ENCODE data around the gene CALML4. TPM values are rescaled to one million over a fixed set of nuclear protein-coding genes. Genes with fewer than 3 reads are reported as not detected.
"Not testable (repeated sequence)": the region's sequence is repeated elsewhere in the genome, so short reads cannot be mapped to it uniquely, and the experiment has no call there.

The CALML4 gene
- total RNA-seq, 2 experiments from 2014 or later, result 28.7 to 32.5 TPM

DNA sequence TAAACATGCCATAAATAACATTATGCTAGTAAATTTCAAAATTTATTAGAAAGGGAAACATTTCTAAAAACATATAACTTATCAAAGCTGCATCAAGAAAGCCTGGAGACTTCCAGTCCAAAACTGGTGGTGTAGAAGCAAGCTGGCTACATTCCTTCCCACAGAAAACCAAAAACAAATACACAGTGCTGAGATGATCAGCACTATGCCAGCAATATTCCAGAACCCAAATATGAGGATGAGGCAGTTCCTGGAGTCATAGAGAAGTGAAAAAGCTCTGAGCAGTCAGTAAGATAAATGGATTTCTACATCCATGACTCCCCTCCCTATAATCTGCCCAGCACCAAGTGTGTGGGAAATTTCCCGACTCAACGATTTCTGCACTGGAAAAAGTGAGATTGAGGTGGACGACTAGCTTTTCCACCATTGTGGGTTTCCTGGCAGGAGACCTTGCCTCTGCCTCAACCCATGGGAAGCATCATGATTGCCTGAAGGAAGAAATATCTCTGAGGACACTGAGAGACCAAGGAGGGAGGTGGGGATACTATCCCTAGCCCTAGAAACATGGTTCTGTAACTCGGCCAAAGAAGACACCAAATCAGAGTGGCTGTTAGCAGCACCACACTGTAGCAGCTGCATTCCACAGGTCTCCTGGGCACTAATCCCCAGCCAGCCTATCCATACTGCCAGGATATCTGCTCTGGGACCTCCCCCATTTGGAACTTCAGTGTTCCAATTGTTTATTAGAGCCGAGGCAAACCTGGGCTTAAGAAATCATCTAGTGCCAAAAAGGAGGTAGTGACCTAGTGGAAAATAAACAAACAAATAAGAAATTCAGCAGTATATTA is 36.2 kb upstream of the CALML4 start:
- H3K4me1 ChIP-seq (ENCODE audit: insufficient read depth, low read length, poor library complexity, severe bottlenecking), result no peaks in the 10 kb centered on the region
- 0 out of 2 replicates have a peak, but pooled peaks cover 5% of the 10 kb centered on the region for H3K9me3 ChIP-seq (ENCODE audit: low read length)
- ChIA-PET POLR2A (interaction anchor here (0.6 kb wide), 1 partner anchor 10 kb away, joined by 3 read pairs; no protein-coding TSS in a partner anchor), CTCF (ENCODE audit: unreplicated experiment) (no interaction called here)
- TF ChIP-seq, protein P1, sequence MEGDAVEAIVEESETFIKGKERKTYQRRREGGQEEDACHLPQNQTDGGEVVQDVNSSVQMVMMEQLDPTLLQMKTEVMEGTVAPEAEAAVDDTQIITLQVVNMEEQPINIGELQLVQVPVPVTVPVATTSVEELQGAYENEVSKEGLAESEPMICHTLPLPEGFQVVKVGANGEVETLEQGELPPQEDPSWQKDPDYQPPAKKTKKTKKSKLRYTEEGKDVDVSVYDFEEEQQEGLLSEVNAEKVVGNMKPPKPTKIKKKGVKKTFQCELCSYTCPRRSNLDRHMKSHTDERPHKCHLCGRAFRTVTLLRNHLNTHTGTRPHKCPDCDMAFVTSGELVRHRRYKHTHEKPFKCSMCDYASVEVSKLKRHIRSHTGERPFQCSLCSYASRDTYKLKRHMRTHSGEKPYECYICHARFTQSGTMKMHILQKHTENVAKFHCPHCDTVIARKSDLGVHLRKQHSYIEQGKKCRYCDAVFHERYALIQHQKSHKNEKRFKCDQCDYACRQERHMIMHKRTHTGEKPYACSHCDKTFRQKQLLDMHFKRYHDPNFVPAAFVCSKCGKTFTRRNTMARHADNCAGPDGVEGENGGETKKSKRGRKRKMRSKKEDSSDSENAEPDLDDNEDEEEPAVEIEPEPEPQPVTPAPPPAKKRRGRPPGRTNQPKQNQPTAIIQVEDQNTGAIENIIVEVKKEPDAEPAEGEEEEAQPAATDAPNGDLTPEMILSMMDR (conservative IDR thresholded peaks at IDR 0.05; ENCODE audit: low read length), result no peak
- TF ChIP-seq EZH2phosphoT487 (IDR thresholded peaks at IDR 0.05; ENCODE audit: borderline replicate concordance, low read depth, low read length), result no peak
- no peak overlapping the region for H3K4me3 ChIP-seq (ENCODE audit: low read depth, low read length, poor library complexity, severe bottlenecking)
- intact Hi-C loops (cut with micrococcal nuclease; ENCODE audit: unreplicated experiment), result no loop called here
- no TSS peak for BruUV-seq (replicated peaks)
- no peaks in the 10 kb centered on the region for H3K9me2 ChIP-seq (ENCODE audit: insufficient read depth, low read length)
- no peak for DNase-seq (ENCODE audit: low spot score)
- no peaks in the 10 kb centered on the region for H4K20me1 ChIP-seq (ENCODE audit: insufficient read depth, low read length)
- H3K79me2 ChIP-seq (ENCODE audit: insufficient read depth, low read depth, low read length), result no peaks in the 10 kb centered on the region
- no peak overlapping the region for H3K4me2 ChIP-seq (ENCODE audit: low read length)
- H2AFZ ChIP-seq (ENCODE audit: low read length), result no peak overlapping the region
- H3K27ac ChIP-seq (ENCODE audit: low read depth, low read length, poor library complexity, severe bottlenecking), result no peak overlapping the region
- no peaks in the 10 kb centered on the region for H3K36me3 ChIP-seq (ENCODE audit: insufficient read depth, low read length)

- Histone ChIP-seq H3K9me2 (ENCODE audit: insufficient read depth, low read length) (no peaks in the 10 kb centered on the region), H3K79me2 (ENCODE audit: insufficient read depth, low read depth, low read length) (no peaks in the 10 kb centered on the region), H3K4me3 (ENCODE audit: low read depth, low read length, poor library complexity, severe bottlenecking) (no peak overlapping the region), H3K36me3 (ENCODE audit: insufficient read depth, low read length) (no peaks in the 10 kb centered on the region), H3K27ac (ENCODE audit: low read depth, low read length, poor library complexity, severe bottlenecking) (no peak overlapping the region), H4K20me1 (ENCODE audit: insufficient read depth, low read length) (no peaks in the 10 kb centered on the region), H3K4me2 (ENCODE audit: low read length) (no peak overlapping the region), H3K4me1 (ENCODE audit: insufficient read depth, low read length, poor library complexity, severe bottlenecking) (no peaks in the 10 kb centered on the region), H2AFZ (ENCODE audit: low read length) (no peak overlapping the region), H3K9me3 (ENCODE audit: low read length) (0 out of 2 replicates have a peak, but pooled peaks cover under 1% of the 10 kb centered on the region)
- no TSS peak for BruUV-seq (replicated peaks)
- ChIA-PET CTCF (ENCODE audit: unreplicated experiment) (no interaction called here), POLR2A (no interaction called here)
- TF ChIP-seq, protein P1 (conservative IDR thresholded peaks at IDR 0.05; ENCODE audit: low read length), result no peak
- no peak for TF ChIP-seq EZH2phosphoT487 (IDR thresholded peaks at IDR 0.05; ENCODE audit: borderline replicate concordance, low read depth, low read length)
- intact Hi-C loops (cut with micrococcal nuclease; ENCODE audit: unreplicated experiment), result no loop called here
- no peak for DNase-seq (ENCODE audit: low spot score)
These were observed 33.9 kb upstream of the CALML4 start for GRCh38 chr15:68239025-68239424.

- TF ChIP-seq, protein P1 (conservative IDR thresholded peaks at IDR 0.05; ENCODE audit: low read length), result no peak
- no peak for TF ChIP-seq EZH2phosphoT487 (IDR thresholded peaks at IDR 0.05; ENCODE audit: borderline replicate concordance, low read depth, low read length)
- H3K9me2 ChIP-seq (ENCODE audit: insufficient read depth, low read length), result no peaks in the 10 kb centered on the region
- no peaks in the 10 kb centered on the region for H4K20me1 ChIP-seq (ENCODE audit: insufficient read depth, low read length)
- no peak for DNase-seq (ENCODE audit: low spot score)
- H3K9me3 ChIP-seq (ENCODE audit: low read length), result no peaks in the 10 kb centered on the region
- no peak overlapping the region for H3K27ac ChIP-seq (ENCODE audit: low read depth, low read length, poor library complexity, severe bottlenecking)
- H3K4me3 ChIP-seq (ENCODE audit: low read depth, low read length, poor library complexity, severe bottlenecking), result no peak overlapping the region
- ChIA-PET POLR2A (no interaction called here), CTCF (ENCODE audit: unreplicated experiment) (no interaction called here)
- no peak overlapping the region for H2AFZ ChIP-seq (ENCODE audit: low read length)
- H3K4me1 ChIP-seq (ENCODE audit: insufficient read depth, low read length, poor library complexity, severe bottlenecking), result peaks cover 12% of the 10 kb centered on the region
- no TSS peak for BruUV-seq (replicated peaks)
- intact Hi-C loops (cut with micrococcal nuclease; ENCODE audit: unreplicated experiment), result no loop called here
- H3K79me2 ChIP-seq (ENCODE audit: insufficient read depth, low read depth, low read length), result no peaks in the 10 kb centered on the region
- no peak overlapping the region for H3K4me2 ChIP-seq (ENCODE audit: low read length)
- H3K36me3 ChIP-seq (ENCODE audit: insufficient read depth, low read length), result no peaks in the 10 kb centered on the region
These were observed 29.9 kb upstream of the CALML4 start for GRCh38 chr15:68235022-68235421.

DNA sequence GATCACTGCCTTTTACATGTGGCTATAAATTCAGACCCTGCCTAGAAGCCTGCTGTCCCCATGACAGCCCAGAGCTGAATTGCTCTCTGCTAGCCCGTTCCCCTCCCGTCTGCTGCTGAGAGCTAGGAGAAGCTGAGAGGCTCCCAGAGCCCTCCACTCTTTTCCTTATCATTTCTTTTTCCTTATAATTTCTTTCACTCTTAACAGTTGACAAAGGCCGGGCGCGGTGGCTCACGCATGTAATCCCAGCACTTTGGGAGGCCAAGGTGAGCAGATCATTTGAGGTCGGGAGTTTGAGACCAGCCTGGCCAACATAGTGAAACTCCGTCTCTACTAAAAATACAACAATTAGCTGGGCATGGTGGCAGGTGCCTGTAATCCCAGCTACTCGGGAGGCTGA is 29.4 kb upstream of the CALML4 start:
- not testable (repeated sequence) for BruUV-seq (replicated peaks)

More for the DNA sequence above, 29.4 kb upstream of the CALML4 start:
- intact Hi-C loops (cut with micrococcal nuclease; ENCODE audit: unreplicated experiment); CTCF ChIA-PET (ENCODE audit: unreplicated experiment); H3K79me2 ChIP-seq (ENCODE audit: insufficient read depth, low read depth, low read length); DNase-seq (ENCODE audit: low spot score); H3K9me3 ChIP-seq (ENCODE audit: low read length); H3K27ac ChIP-seq (ENCODE audit: low read depth, low read length, poor library complexity, severe bottlenecking); POLR2A ChIA-PET; H3K9me2 ChIP-seq (ENCODE audit: insufficient read depth, low read length); H3K36me3 ChIP-seq (ENCODE audit: insufficient read depth, low read length); H3K4me2 ChIP-seq (ENCODE audit: low read length); H3K4me3 ChIP-seq (ENCODE audit: low read depth, low read length, poor library complexity, severe bottlenecking); H4K20me1 ChIP-seq (ENCODE audit: insufficient read depth, low read length); H2AFZ ChIP-seq (ENCODE audit: low read length): not testable (repeated sequence)
- H3K4me1 ChIP-seq (ENCODE audit: insufficient read depth, low read length, poor library complexity, severe bottlenecking), result peaks cover 15% of the 10 kb centered on the region

Data from OCI-LY7 (cell line).